ENCODE measurements around the gene FAM177A1. TPM values are rescaled to one million over a fixed set of nuclear protein-coding genes. Genes with fewer than 3 reads are reported as not detected.

Gene FAM177A1
- total RNA-seq, 2 donors from 2014 or later = 44.3 to 64.5 TPM

DNA sequence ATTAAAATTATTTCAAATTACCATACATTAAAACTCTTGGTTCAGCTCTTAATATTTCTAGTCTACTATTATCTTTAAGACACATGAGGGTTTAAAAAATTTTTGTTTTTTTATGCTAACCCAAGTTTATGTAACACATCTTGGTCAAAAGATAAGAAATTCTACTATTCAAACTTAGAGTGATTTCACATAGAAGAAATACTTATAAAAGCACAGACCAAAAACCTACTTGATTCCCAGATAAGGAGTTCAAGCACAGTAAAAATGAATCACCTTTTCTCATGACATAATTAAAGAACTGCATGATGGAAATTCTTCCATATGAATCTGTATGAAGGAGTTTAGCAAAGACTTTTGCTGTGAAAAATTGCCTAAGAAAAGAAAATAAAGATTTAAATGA lies 61.8 kb downstream of the FAM177A1 start:
- DNase-seq (ENCODE audit: low spot score in 2 of 2) (no peak), ATAC-seq (no peak)
- H3K27ac Mint-ChIP-seq = no peak overlapping the region
- peaks cover 2 to 19% of the 10 kb centered on the region in 2 donors for H3K36me3 Mint-ChIP-seq
- no peaks in the 10 kb centered on the region for H3K9me3 Mint-ChIP-seq

DNA sequence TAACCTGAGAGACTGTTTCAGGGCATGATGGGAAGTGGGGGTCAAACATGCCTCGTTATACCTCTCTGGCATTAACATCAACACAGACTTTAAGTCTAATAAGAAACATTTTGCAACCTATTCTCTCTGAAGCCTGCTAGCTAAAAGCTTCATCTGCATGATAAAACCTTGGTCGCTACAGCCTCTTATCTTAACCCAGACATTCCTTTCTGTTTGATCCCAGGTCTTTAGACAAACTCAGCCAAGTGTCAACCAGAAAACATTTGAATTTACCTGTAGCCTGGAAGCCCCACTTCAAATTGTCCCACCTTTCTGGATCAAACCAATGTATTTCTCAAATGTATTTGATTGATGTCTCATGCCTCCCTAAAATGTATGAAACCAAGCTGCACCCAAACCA lies 66.6 kb downstream of the FAM177A1 start:
- DNase-seq (ENCODE audit: low spot score in 2 of 2) (no peak), ATAC-seq (no peak)
- Mint-ChIP-seq H3K36me3 (peaks cover 14 to 33% of the 10 kb centered on the region in 2 donors), H3K27ac (peak overlapping the region in 1 of 2 donors; percentile 39), H3K9me3 (no peaks in the 10 kb centered on the region)

DNA sequence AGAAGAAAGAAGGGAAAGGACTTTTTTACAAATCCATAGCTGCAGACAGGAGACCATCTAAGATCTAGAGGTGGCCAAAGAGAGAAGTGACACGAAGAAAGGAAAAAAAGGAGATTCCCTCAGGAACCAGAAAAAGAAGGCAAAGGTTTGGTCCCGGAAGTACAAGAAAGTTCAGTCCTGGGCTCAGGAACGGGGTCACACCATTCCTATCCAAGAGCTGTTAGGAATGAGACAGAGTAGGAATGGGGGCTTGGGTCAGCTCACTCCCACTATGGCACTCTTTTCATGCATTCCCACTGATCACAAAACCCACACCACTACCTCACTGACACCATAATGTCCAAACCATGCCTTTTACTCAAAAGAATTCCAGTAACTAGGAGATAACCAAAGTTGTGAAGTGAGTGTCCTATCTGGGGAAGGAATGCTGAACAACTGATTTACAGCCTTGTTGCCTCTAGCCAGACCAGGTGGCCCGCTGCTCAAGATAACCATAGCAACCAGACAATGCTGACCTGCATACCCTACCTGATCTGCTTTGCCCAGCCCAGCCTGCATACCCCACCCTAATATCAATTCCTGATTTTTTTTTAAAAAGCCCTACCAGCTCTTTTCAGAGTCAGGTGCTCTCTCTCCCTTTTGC lies 67.4 kb downstream of the FAM177A1 start:
- Mint-ChIP-seq H3K9me3 (no peaks in the 10 kb centered on the region), H3K27ac (peak overlapping the region in 1 of 2 donors; percentile 11), H3K36me3 (peaks cover 14 to 33% of the 10 kb centered on the region in 2 donors)
- no peak for DNase-seq (ENCODE audit: low spot score in 2 of 2)
- ATAC-seq = no peak

DNA sequence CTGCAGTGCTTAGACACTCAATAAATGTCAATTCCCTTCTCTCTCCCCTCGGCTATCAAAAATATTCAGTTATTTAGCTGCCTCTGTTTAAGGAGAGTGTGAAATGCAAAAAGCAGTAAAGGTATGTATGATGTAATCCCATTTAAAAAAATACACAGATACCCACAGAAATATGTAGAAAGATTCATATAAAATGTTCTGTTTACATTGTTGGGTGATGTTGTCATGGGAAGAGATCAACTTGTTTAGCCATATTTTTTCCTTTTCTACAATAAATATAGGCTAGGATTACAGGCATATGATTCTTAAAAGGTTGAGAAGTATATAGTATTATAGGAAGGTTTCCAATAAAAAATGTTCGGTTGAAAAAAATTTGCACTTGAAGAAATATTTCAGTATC lies 68.0 kb downstream of the FAM177A1 start:
- ATAC-seq (no peak), DNase-seq (ENCODE audit: low spot score in 2 of 2) (no peak)
- no peaks in the 10 kb centered on the region for H3K9me3 Mint-ChIP-seq
- no peak overlapping the region for H3K27ac Mint-ChIP-seq
- peaks cover 14 to 33% of the 10 kb centered on the region in 2 donors for H3K36me3 Mint-ChIP-seq

DNA sequence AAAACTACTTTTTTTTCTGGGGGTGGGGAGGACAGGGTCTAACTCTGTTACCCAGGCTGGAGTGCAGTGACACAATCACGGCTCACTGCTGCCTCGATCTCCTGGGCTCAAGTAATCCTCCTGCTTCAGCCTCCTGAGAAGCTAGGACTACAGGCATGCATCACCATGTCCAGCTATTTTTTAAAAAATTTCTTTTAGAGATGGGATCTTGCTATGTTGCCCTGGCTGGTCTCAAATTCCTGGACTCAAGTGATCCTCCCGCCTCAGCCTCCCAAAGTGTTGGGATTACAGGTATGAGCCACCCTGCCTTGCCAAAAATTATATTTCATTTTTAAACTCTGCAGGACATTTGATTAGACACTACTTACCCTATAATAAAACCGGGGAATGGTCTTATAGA lies 70.2 kb downstream of the FAM177A1 start:
- peaks cover 28 to 35% of the 10 kb centered on the region in 2 donors for H3K36me3 Mint-ChIP-seq

DNA sequence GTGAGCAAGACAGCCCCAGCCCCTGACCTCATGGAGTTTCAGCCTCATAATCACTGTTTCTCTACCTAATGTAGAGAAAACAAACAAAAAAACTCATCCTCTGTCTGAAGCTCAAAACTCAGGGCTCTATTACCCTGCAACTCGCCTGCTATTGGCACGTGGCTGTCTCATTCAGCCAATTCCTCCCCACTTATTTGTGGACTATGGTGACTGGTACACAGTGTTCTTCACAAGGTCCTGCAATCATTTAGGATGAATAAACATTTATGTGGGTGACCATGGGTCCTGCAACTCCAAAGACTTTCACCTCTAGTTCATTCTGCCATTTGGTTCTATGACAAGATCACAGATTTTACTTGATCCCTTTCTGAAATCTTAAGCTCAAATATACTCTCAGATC lies 71.0 kb downstream of the FAM177A1 start:
- peaks cover 27 to 37% of the 10 kb centered on the region in 2 donors for H3K36me3 Mint-ChIP-seq
- no peak for ATAC-seq
- H3K9me3 Mint-ChIP-seq = no peaks in the 10 kb centered on the region
- peak overlapping the region in 1 of 2 donors; percentile 34 for H3K27ac Mint-ChIP-seq
- no peak for DNase-seq (ENCODE audit: low spot score in 2 of 2)

More for the DNA sequence above, 70.2 kb downstream of the FAM177A1 start:
- DNase-seq (ENCODE audit: low spot score in 2 of 2) (no peak), ATAC-seq (no peak)
- no peak overlapping the region for H3K27ac Mint-ChIP-seq
- no peaks in the 10 kb centered on the region for H3K9me3 Mint-ChIP-seq

DNA sequence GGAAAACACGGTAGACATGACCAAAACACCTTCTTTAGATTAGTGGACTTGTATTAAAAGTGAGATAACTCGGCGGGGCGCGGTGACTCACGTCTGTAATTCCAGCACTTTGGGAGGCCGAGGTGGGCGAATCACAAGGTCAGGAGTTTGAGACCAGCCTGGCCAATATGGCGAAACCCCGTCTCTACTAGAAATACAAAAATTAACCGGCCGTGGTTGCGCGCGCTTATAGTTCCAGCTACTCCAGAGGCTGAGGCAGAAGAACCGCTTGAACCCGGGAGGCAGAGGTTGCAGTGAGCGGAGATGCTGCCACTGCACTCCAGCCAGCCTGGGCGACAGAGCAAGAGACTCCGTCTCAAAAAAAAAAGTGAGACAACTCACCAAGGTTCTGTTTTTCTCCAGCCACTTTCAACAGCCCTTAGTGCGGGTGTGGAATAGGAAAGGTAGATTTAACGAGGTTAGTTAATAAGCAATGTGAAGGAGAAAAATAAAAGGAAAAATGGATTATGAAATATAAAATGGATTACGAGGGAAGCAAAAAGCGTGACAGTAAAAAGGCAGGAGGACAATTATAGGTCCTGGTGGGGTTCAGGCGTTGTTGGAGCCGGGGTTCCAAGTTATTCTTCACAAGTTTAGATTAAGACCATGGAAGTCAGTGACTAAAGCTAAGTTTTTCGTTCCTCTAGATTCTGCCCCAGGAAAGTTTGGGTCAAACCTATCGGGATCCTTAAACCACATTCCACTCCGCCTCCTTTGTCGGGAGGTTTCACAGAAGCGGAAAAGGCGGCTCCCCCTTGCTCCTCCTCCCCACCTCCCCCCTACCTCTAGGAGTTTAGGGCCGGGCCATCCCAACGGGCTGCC lies 75.2 kb downstream of the FAM177A1 start:
- no peaks in the 10 kb centered on the region for H3K9me3 Mint-ChIP-seq
- DNase-seq (ENCODE audit: low spot score in 2 of 2) (no peak), ATAC-seq (no peak)
- peak overlapping the region; percentile 99 for H3K27ac Mint-ChIP-seq
- H3K36me3 Mint-ChIP-seq = peaks cover 23 to 52% of the 10 kb centered on the region in 2 donors

DNA sequence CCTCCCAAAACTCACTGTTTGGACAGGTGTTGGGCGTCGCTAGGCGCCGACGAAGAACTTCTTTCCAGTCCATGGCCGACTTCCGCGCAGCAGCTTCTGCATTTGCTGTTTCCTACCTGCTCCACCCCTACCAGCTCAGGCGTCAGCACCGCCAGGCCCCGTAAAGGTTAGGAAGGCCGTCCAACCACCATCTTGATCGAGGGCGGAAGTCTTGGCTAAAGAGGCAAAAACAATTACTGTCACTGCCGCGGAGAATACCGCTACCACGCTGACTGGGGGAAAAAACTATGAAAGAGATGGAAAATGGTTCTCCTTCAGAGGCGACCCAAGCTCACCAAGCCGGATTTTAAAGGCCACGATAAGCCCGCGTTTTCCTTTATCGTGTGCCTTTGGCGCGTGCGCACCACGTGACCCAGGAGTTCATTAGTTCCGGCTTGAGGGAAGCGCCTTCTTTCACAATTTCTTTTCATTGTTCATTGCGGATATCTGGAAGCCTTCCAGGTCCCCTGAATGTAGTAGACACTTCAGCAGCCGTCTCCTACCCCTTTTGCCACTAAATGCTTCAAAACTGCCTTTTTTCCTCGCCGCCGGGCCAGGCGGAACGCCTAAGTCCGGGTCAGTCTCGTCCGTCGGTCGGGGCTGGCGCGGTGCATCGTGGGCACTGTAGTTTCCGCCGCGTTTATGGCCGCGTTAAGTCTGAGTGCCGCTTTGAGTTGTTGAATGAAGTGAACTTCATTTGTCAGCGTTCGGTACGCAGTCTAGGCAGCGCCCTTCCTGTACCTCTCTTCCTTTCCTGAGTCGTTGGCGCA lies 76.0 kb downstream of the FAM177A1 start, which contains the start of the genes PPP2R3C and PRORP:
Gene PPP2R3C, minus strand, starts transcription at position 104 of the 809 bp plus-strand sequence. Its CDS starts 31 bp downstream, at position 73.
Gene PRORP, plus strand, starts transcription at position 666 of the 809 bp plus-strand sequence. CDS start 694 bp downstream, outside the sequence.
- peak; percentile 84 to 90 for DNase-seq (ENCODE audit: low spot score in 2 of 2)
- Mint-ChIP-seq H3K27ac (peak within 1 kb of the TSS; percentile 99), H3K9me3 (no peaks in the 10 kb centered on the region), H3K36me3 (peaks cover 24 to 51% of the 10 kb centered on the region in 2 donors)
- ATAC-seq = peak; percentile 87 to 91

DNA sequence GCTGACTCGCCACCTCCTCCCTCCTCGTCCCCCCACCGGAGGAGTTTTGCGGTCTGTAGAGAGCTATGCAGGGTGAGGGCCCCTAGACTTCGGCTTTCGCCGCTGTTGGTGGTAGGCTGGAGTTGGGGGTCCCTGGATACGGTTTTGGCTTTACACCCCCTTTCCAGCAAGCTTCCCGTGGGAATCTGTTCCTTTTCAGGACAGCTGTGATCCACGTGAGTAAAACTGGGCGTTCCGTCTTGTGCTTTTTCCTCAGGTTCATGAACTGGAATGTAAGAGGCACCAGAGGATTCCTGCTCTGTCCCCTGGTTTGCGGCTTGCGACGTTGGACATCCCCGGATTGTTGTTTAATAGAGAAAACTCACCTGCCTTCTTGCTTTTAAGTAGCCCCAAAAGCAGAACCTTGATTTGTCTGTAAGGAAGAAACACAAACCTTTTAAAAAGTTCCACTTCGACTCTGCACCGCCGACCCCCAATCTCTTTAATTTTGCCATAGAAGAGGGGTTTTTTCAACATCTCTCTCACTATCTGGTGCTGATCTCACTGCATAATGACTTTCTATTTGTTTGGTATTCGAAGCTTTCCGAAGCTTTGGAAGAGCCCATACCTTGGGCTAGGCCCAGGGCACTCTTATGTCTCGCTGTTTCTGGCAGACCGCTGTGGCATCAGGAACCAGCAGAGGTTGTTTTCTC lies 76.8 kb downstream of the FAM177A1 start:
- DNase-seq (ENCODE audit: low spot score in 2 of 2) (no peak), ATAC-seq (no peak)
- Mint-ChIP-seq H3K27ac (peak overlapping the region; percentile 99), H3K36me3 (peaks cover 28 to 54% of the 10 kb centered on the region in 2 donors), H3K9me3 (no peaks in the 10 kb centered on the region)

DNA sequence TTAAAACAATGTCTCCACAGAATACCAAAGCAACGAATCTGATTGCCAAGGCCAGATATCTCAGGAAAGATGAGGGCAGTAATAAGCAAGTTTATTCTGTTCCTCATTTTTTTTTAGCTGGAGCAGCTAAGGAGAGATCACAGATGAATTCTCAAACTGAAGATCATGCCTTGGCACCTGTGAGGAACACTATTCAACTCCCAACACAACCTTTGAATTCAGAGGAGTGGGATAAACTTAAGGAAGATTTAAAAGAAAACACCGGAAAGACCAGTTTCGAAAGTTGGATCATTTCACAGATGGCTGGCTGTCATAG lies 77.3 kb downstream of the FAM177A1 start:
- peak overlapping the region; percentile 99 for H3K27ac Mint-ChIP-seq
- H3K9me3 Mint-ChIP-seq = no peaks in the 10 kb centered on the region
- DNase-seq (ENCODE audit: low spot score in 2 of 2) = no peak
- peaks cover 33 to 59% of the 10 kb centered on the region in 2 donors for H3K36me3 Mint-ChIP-seq
- ATAC-seq = no peak

DNA sequence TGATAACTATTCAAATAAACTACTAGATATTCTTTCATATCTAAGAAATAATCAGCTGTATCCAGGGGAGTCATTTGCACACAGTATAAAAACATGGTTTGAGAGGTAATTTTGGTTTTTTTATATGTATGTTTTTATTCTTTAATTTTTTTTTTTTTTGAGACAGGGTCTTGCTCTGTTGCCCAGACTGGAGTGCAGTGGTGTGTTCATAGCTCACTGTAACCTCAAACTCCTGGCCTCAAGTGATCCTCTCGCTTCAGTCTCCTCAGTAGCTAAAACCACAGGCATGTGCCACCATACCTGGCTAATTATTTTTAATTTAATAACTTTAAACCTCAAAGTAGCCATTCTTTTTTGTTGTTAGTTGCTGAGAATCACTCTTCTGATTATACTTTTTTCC lies 78.1 kb downstream of the FAM177A1 start:
- no peak for DNase-seq (ENCODE audit: low spot score in 2 of 2)
- peaks cover 40 to 62% of the 10 kb centered on the region in 2 donors for H3K36me3 Mint-ChIP-seq
- no peak for ATAC-seq

More for the DNA sequence above, 78.1 kb downstream of the FAM177A1 start:
- Mint-ChIP-seq H3K27ac (peak overlapping the region in 1 of 2 donors; percentile 99), H3K9me3 (no peaks in the 10 kb centered on the region)

Other genes with a start within 250 kb of the FAM177A1 start
- gene BAZ1A, start 170.9 kb upstream of the FAM177A1 start, total RNA-seq = 10 to 100 TPM; 61.0 to 71.7 TPM
- 100 to 1,000 TPM in 1 of 2 donors, 10 to 100 TPM in 1; 96.4 to 117 TPM for gene SRP54, start 63.3 kb upstream of the FAM177A1 start, total RNA-seq
- 10 to 100 TPM; 40.3 to 57.2 TPM for gene PPP2R3C, start 75.7 kb downstream of the FAM177A1 start, total RNA-seq
- gene PRORP, start 76.3 kb downstream of the FAM177A1 start, total RNA-seq = 10 to 100 TPM; 49.3 to 51.9 TPM
- 100 to 1,000 TPM; 293 to 408 TPM for gene PSMA6, start 246.1 kb downstream of the FAM177A1 start, total RNA-seq